Measurements from ENCODE around the gene GP2. TPM values are rescaled to one million over a fixed set of nuclear protein-coding genes. Genes with fewer than 3 reads are reported as not detected.

The GP2 gene
- not detected in 2 replicates for total RNA-seq

DNA sequence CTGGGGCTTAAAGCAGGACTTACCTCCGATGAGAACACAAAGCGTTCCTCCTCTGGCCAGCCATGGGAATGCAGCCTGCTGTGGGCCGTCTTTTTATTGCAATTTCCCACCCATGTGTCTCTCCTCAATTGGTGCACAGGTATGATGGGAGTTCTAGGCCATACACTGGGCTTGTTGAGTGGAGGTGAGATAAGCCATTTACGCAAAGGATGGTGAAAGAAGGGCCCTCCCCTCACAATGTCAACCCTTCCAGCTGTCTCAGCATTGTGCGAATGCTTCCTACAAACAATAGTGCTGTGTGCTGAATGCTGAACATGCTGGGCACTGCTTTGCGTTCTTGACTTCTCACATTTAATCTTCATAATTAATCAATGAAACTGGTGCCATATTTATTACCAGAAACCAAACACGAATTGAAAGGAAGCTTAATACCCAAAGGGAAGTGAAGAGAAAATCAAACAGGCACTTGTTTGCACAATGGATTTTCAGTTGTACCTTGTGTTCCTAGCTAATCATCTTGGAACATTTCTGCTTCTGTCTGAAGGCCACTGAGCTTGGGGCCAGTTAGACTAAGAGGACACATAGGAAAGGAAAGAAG is at the start of gene GP2:
Gene GP2 (minus strand): TSS at position 70 of the 598 bp plus-strand sequence. CDS start 1,082 bp downstream, outside the sequence.

DNA sequence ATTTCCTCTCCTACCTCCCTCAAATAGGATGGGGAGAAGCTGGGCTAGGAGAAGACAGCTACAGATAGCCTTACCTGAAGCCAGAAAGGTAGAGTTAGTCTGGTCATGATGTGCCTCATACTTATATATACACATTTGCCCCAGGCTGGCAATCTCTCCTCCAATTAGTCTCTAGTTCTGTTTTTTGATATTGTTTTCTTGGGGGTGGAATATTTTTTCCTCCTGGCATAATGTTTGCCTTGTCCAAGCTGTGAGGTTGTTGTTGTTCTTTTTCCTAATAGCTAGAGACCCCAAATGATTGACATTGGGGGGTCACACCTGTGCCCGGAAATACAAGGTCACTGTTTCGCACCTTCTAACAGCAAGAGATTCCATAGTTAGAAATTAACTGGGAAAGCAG is 25.3 kb upstream of the GP2 start, which contains the start of gene UMOD:
Gene UMOD (minus strand): TSS at position 101 of the 400 bp plus-strand sequence. CDS start 1,978 bp downstream, outside the sequence.

Other genes starting within 250 kb of the GP2 start
- gene UMOD, start 25.2 kb upstream of the GP2 start, total RNA-seq: not detected in 2 replicates
- gene PDILT, start 77.2 kb upstream of the GP2 start, total RNA-seq: not detected in 2 replicates
- 0.65 TPM in 1 of 2 replicates, not detected in the other for gene ACSM5, start 82.0 kb upstream of the GP2 start, total RNA-seq
- not detected in 2 replicates for gene ACSM2A, start 124.0 kb upstream of the GP2 start, total RNA-seq
- under 0.01 and 0.19 TPM in 2 replicates for gene ACSM2B, start 248.9 kb upstream of the GP2 start, total RNA-seq

Data from vein endothelial cell (primary cell).